GM18498 (cell line): ENCODE data around the gene TMPRSS11D.

Experiments used
- ATAC-seq: cut with Tn5 transposase; IDR thresholded peaks from one replicate; pipeline ENCODE4 v1.9.1; 2021; ENCODE audit warnings: mild to moderate bottlenecking, moderate library complexity; ENCODE audit not compliant: unreplicated experiment

TMPRSS11D gene

GRCh38 chr4:67891645-67892044, 7.8 kb upstream of the TMPRSS11D start:
- no peak for ATAC-seq

GRCh38 chr4:67886281-67886680, 2.5 kb upstream of the TMPRSS11D start:
- no peak for ATAC-seq

- no peak for ATAC-seq
These were observed 2.0 kb upstream of the TMPRSS11D start for GRCh38 chr4:67885762-67886161.

- ATAC-seq = no peak
These were observed 899 bp upstream of the TMPRSS11D start for GRCh38 chr4:67884701-67885100.

GRCh38 chr4:67883458-67883857, 344 bp downstream of the TMPRSS11D start:
- no peak for ATAC-seq

GRCh38 chr4:67880866-67881610, 2.8 kb downstream of the TMPRSS11D start:
- ATAC-seq = no peak

GRCh38 chr4:67879486-67879885, 4.3 kb downstream of the TMPRSS11D start:
- no peak for ATAC-seq

- ATAC-seq = no peak
These were observed 6.7 kb downstream of the TMPRSS11D start for GRCh38 chr4:67877086-67877485.

- no peak for ATAC-seq
These were observed 8.8 kb downstream of the TMPRSS11D start for GRCh38 chr4:67874986-67875385.

- ATAC-seq = no peak
These were observed 10.7 kb downstream of the TMPRSS11D start for GRCh38 chr4:67873116-67873515.

- ATAC-seq = peak; percentile 85
These were observed 11.9 kb downstream of the TMPRSS11D start for GRCh38 chr4:67871867-67872266.

- ATAC-seq = no peak
These were observed 14.1 kb downstream of the TMPRSS11D start for GRCh38 chr4:67869580-67870190.

GRCh38 chr4:67861513-67861912, 22.3 kb downstream of the TMPRSS11D start:
- ATAC-seq = no peak

- no peak for ATAC-seq
These were observed 30.5 kb downstream of the TMPRSS11D start for GRCh38 chr4:67853336-67853735.

- no peak for ATAC-seq
These were observed 62.9 kb downstream of the TMPRSS11D start for GRCh38 chr4:67820903-67821302.

GRCh38 chr4:67810011-67810410, 73.8 kb downstream of the TMPRSS11D start:
- no peak for ATAC-seq

- ATAC-seq = no peak
These were observed 74.3 kb downstream of the TMPRSS11D start for GRCh38 chr4:67809502-67809901.

GRCh38 chr4:67796810-67797209, 87.0 kb downstream of the TMPRSS11D start:
- ATAC-seq = no peak

GRCh38 chr4:67790721-67791120, 93.1 kb downstream of the TMPRSS11D start:
- ATAC-seq = no peak

GRCh38 chr4:67787311-67787710, 96.5 kb downstream of the TMPRSS11D start:
- ATAC-seq = no peak

GRCh38 chr4:67785528-67785927, 98.3 kb downstream of the TMPRSS11D start:
- no peak for ATAC-seq

GRCh38 chr4:67779631-67780030, 104.2 kb downstream of the TMPRSS11D start:
- ATAC-seq = no peak

GRCh38 chr4:67776746-67777145, 107.1 kb downstream of the TMPRSS11D start:
- ATAC-seq = no peak
